Thoracic aorta (tissue), 2 donors: ENCODE data around the gene HIRIP3. TPM values are rescaled to one million over a fixed set of nuclear protein-coding genes. Genes with fewer than 3 reads are reported as not detected.

Experiments
- ATAC-seq: fragments of 150-250 bp; one replicate; pipeline ENCODE4 v1.8.0; 2017; ENCODE audit warnings: low read depth; ENCODE audit not compliant: insufficient number of reproducible peaks, low FRiP score
- DNase-seq: peaks from one replicate; pipeline ENCODE4 v3.0.0-alpha.2; 2020; ENCODE audit warnings: low spot score
- H3K27ac ChIP-seq, 2 donors: fragments of 200-600 bp; sonication (generic); 1 replicate in 1 of 2; 2 replicates in 1 of 2; pipeline ENCODE4 v1.5.1; 2016; ENCODE audit warnings: mild to moderate bottlenecking in 2 of 2, moderate library complexity in 2 of 2
- H3K27me3 ChIP-seq: fragments of 200-600 bp; sonication (generic); replicated peaks from 2 replicates; pipeline ENCODE4 v1.6.0; 2016; ENCODE audit warnings: mild to moderate bottlenecking; ENCODE audit not compliant: insufficient read depth
- H3K36me3 ChIP-seq: fragments of 200-600 bp; sonication (generic); one replicate; pipeline ENCODE4 v1.5.1; 2016
- H3K4me1 ChIP-seq, 2 donors: fragments of 200-600 bp; sonication (generic); 1 replicate in 1 of 2; 2 replicates in 1 of 2; pipeline versions ENCODE4 v1.5.1 to v1.6.0; 2016; ENCODE audit warnings: low read depth in 2 of 2, mild to moderate bottlenecking in 1 of 2; ENCODE audit not compliant: control insufficient read depth in 1 of 2
- H3K4me3 ChIP-seq: fragments of 200-600 bp; sonication (generic); 2 replicates; pipeline ENCODE4 v1.5.1; 2016; ENCODE audit warnings: mild to moderate bottlenecking
- H3K9me3 ChIP-seq: fragments of 200-600 bp; sonication (generic); 2 replicates; pipeline ENCODE4 v1.5.1; 2016
- total RNA-seq, 2 donors: library from RNA; depleted of rRNA; stranded (reverse); fragments of >200 nt; gene quantifications; one replicate each; pipeline versions ENCODE4 v1.1.0 to v1.2.3, GENCODE V29; 2016
- TF ChIP-seq, protein P1 (sequence below): fragments of 200-600 bp; sonication (generic); IDR thresholded peaks from one replicate; pipeline ENCODE4 v1.5.1; 2019; ENCODE audit warnings: antibody characterized with exemption

The HIRIP3 gene
- total RNA-seq, 2 donors from 2014 or later, result 6.1 to 17.7 TPM

DNA sequence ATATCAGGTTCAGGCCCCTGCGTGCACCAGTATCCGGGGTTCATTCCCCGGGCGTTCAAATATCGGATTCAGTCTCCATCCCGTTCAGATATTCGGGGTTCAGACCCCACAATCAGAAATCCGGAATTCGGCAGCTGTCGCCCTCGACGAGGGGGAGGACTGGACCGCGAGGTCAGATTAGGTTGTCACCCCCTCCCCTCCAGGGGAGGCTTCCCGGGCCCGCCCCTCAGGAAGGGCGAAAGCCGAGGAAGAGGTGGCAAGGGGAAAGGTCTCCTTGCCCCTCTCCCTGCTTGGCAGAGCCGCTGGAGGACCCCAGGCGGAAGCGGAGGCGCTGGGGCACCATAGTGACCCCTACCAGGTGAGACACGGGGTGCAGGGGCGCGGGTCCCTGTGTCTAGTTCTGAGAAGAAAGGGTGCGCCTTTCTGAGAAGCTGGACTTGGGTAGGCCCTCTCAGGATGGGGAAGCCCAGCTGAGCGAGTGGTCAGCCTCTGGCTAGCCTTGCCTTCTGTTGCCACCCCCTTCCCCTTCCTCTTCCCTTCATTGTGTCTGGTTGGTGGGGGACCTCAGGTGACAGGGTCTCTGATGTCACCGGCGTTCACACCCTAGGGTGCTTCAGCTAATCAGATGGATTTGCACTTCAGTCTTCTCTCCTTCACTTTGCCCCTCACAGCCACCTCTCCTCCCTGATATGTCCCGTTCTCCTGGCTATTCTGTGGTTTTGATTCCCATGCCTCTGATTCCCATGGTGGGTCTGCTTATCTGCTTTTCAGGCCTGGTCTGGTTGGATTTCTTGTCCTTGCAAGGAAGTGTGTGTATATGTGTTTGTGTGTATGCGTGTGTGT is 20.9 kb downstream of the HIRIP3 start:
- peaks cover 14% of the 10 kb centered on the region for H3K36me3 ChIP-seq
- DNase-seq (no peak), ATAC-seq (no peak)
- TF ChIP-seq, protein P1, sequence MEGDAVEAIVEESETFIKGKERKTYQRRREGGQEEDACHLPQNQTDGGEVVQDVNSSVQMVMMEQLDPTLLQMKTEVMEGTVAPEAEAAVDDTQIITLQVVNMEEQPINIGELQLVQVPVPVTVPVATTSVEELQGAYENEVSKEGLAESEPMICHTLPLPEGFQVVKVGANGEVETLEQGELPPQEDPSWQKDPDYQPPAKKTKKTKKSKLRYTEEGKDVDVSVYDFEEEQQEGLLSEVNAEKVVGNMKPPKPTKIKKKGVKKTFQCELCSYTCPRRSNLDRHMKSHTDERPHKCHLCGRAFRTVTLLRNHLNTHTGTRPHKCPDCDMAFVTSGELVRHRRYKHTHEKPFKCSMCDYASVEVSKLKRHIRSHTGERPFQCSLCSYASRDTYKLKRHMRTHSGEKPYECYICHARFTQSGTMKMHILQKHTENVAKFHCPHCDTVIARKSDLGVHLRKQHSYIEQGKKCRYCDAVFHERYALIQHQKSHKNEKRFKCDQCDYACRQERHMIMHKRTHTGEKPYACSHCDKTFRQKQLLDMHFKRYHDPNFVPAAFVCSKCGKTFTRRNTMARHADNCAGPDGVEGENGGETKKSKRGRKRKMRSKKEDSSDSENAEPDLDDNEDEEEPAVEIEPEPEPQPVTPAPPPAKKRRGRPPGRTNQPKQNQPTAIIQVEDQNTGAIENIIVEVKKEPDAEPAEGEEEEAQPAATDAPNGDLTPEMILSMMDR, result no peak
- H3K4me1 ChIP-seq, result peaks cover 20 to 39% of the 10 kb centered on the region in 2 donors
- peak overlapping the region; percentile 98 for H3K4me3 ChIP-seq
- no peaks in the 10 kb centered on the region for H3K27me3 ChIP-seq
- H3K27ac ChIP-seq, result peak overlapping the region; percentile 88 to 90
- no peaks in the 10 kb centered on the region for H3K9me3 ChIP-seq

DNA sequence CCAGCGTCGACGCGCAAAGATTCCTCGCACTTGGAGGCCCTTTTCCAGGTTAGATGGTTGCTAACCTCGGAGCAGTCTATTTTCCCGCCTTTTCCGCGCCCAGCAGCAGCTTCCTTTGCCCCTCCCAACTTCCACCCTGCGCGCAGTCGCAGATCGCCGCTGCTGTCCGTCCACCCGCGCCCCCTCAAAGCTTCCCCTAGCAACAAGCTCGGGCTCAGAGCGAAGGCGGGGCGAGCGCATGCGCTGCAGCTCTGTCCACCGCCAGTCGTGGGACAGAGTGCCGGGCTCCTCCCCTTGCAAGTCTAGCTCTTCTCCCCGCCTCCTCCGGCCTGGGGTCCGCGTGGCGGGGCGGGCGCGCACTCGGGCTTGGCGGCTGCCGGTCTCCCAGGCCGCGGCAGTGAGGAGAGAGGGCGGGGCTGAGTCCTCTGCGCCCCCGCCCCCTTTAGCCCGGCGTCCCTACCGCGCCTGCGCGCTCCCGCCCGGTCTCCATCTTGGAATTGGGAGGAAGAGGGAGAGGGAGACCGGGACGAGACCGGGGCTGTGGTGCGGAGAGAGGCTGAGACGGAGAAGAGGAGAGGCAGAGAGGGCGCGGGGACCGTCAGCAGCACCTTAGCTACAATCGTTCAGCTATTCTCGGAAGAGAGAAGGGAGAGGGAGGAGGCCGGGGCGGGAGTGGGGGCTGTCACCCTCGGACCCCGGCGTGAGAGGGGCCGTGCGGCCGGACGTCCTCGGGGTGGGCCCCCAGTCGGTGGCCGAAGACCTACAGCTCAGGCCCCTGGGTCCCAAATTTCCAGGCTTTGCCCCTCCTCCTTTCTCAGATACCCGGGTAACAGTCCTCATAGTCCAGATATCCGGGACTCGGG is 21.8 kb downstream of the HIRIP3 start, which contains the start of gene TAOK2:
TAOK2 (plus strand) TSS at position 485 of the 863 bp plus-strand sequence. CDS start 3,905 bp downstream, outside the sequence.
- TF ChIP-seq, protein P1, result no peak
- no peaks in the 10 kb centered on the region for H3K9me3 ChIP-seq
- no peaks in the 10 kb centered on the region for H3K27me3 ChIP-seq
- DNase-seq, result peak; percentile 91
- peak within 1 kb of the TSS; percentile 98 for H3K4me3 ChIP-seq
- ATAC-seq, result peak; percentile 83
- peak within 1 kb of the TSS; percentile 88 to 90 for H3K27ac ChIP-seq
- peaks cover 20 to 39% of the 10 kb centered on the region in 2 donors for H3K4me1 ChIP-seq
- H3K36me3 ChIP-seq, result peaks cover 7% of the 10 kb centered on the region

GRCh38 chr16:29972992-29973383 is 22.4 kb downstream of the HIRIP3 start:
- H3K4me3 ChIP-seq, result peak overlapping the region; percentile 98
- peaks cover 12% of the 10 kb centered on the region for H3K36me3 ChIP-seq
- DNase-seq, result no peak
- H3K9me3 ChIP-seq, result no peaks in the 10 kb centered on the region
- H3K27me3 ChIP-seq, result no peaks in the 10 kb centered on the region
- no peak overlapping the region for H3K27ac ChIP-seq
- peaks cover 20 to 39% of the 10 kb centered on the region in 2 donors for H3K4me1 ChIP-seq
- no peak for ATAC-seq
- TF ChIP-seq, protein P1, result no peak

DNA sequence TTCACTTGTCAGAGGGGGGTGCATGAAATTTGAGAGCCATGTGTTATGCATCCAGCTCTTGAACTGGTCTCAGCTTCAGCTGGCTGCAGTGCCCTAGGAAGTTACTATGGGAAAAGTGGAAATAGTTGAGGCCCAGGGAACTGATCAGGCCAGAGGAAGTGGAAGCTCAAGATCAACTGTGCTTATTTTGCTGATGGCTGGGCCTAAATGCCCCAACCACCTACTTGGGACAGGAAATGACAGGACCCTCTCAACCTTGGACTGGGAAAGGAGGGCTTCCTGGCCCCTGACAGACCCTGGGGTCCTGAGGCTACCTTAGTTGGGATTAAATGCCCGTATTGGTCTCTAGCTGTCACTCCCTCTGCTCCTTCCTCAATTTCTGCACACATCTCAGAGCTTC is 22.9 kb downstream of the HIRIP3 start:
- no peak overlapping the region for H3K27ac ChIP-seq
- TF ChIP-seq, protein P1, result no peak

GRCh38 chr16:29971304-29971703 is 24.1 kb downstream of the HIRIP3 start:
- TF ChIP-seq, protein P1, result no peak
- no peak for ATAC-seq
- DNase-seq, result no peak

More for the DNA sequence above, 22.9 kb downstream of the HIRIP3 start:
- no peaks in the 10 kb centered on the region for H3K9me3 ChIP-seq
- H3K36me3 ChIP-seq, result peaks cover 14% of the 10 kb centered on the region
- H3K27me3 ChIP-seq, result no peaks in the 10 kb centered on the region
- DNase-seq (no peak), ATAC-seq (no peak)
- peaks cover 20 to 37% of the 10 kb centered on the region in 2 donors for H3K4me1 ChIP-seq
- no peak overlapping the region for H3K4me3 ChIP-seq

More at GRCh38 chr16:29971304-29971703, 24.1 kb downstream of the HIRIP3 start:
- Histone ChIP-seq H3K4me3 (no peak overlapping the region), H3K4me1 (peaks cover 16 to 25% of the 10 kb centered on the region in 2 donors), H3K27ac (no peak overlapping the region), H3K27me3 (no peaks in the 10 kb centered on the region), H3K9me3 (no peaks in the 10 kb centered on the region), H3K36me3 (peaks cover 14% of the 10 kb centered on the region)
